CD4-positive, alpha-beta T cell treated with Interleukin-17A for 1 hour (primary cell): ENCODE measurements around the gene VAV2.
"Not testable (repeated sequence)": the region's sequence is repeated elsewhere in the genome, so short reads cannot be mapped to it uniquely, and the experiment has no call there.

Experiments
- DNase-seq: peaks from one replicate; pipeline ENCODE4 v3.0.0-alpha.2; 2020

Gene VAV2

DNA sequence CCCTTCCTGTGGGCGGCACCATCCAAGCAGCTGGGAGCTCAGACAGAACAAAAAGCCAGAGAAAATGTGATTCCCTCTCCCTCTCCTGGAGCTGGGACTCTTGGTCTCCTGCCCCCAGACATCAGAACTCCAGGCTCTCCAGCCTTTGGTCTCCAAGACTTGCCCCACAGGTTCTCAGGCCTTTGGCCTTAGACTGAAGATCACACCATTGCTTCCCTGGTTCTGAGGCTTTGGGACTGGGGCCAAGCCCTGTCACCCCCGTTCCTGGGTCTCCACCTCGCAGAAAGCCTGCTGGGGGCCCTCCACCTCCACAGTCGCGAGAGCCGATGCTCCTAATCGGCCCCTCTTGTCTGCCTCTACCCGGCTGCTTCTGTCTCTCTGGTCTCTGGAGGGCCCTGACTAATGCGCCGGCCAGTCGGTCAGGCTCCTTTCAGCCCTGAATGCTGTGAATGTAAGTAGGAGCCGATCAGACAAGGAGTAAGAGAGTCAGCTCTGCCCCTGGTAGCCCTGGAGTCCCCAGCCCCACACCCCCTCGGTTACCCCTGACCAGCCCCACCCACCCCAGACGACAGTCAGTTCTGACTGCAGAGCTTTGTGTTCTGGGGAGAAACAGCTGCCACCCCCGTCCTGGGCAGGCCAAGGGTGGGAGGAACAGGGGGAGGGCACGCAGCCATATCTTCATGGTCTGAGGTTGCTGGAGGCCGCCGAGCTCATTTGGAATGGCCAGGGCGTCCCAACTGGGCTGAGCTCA lies 57.5 kb downstream of the VAV2 start:
- DNase-seq, result no peak

DNA sequence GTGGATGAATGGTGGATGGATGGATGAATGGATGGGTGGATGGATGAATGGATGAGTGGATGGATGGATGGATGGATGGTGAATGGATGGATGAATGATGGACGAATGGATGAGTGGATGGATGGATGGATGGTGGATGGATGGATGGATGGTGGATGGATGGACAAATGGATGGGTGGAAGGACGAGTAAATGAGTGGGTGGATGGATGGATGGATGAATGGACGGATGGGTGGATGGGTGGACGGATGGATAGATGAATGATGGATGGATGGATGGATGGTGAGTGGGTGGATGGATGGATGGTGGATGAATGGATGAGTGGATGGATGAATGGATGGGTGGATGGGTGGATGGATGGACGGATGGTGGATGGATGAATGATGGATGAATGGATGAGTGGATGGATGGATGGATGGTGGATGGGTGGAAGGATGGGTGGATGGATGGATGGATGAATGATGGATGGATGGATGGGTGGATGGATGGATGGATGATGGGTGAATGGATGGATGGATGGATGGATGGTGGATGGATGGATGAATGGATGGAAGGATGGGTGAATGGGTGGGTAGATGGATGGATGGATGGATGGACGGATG lies 58.6 kb downstream of the VAV2 start:
- no peak for DNase-seq

DNA sequence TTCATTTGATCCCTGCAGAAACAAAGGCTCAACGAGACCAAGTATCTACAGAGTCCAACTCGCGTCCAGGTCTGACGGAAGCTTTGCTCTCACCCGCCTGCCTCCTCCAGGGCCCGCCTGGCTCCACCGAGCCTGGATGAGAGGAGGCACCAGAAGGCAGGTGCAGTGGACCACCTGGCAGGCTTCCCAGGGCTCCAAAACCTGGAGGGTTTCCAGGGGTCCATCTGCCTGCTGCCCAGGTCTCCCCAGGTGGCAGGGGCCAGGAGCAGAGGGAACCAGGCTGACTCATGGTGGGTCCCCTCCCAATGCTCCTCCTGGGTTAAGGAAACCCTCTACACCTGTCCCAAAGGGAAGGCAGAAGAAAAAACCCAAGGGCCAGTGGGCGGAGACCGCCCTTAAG lies 59.5 kb downstream of the VAV2 start:
- no peak for DNase-seq

GRCh38 chr9:133932181-133932580 lies 59.9 kb downstream of the VAV2 start:
- no peak for DNase-seq

GRCh38 chr9:133930682-133931485 lies 61.2 kb downstream of the VAV2 start:
- DNase-seq, result no peak

- no peak for DNase-seq
Measured at GRCh38 chr9:133930046-133930681, 62.0 kb downstream of the VAV2 start.

DNA sequence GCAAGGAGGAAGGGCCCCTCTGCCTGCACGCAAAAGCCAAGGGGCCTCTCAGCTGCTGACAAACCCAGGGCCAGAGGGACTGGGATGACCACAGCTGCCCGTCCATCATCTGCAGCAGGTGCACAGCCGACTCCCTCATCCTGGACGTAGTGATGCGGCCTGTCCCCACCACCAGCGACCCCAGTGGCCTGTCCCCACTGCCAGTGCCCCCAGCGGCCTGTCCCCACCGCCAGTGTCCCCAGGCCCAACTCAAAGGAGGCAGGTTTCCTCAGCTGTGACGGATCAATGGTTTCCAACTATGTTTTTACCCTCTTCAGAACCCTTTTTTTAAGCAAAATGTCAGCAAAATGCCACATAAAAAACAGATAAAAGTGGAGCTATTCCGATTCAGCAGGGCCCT lies 62.5 kb downstream of the VAV2 start:
- no peak for DNase-seq

DNA sequence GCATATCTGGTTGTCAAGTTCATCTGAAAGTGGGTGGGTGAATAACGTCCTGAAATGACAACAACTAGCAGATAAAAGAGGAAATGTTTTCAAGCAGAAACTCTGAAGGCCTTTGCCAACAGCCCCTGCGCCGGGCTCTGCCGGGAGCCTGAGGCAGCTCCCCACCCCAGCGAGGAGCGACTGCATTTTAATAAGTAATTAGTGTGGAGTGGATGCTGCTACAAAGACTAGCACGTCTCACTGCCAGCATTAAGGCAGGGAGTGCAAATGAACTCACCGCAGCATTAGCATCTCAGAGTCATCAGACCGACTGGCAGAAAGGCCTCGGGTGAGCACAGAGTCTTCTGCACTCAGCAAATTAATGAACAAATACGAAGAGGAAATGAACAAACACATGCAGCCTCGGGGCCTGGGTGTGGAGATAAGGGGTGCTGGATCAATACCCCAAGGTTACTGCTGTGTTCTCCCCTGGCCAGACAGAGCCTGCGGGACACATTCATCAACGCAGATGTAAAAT lies 63.8 kb downstream of the VAV2 start:
- no peak for DNase-seq

DNA sequence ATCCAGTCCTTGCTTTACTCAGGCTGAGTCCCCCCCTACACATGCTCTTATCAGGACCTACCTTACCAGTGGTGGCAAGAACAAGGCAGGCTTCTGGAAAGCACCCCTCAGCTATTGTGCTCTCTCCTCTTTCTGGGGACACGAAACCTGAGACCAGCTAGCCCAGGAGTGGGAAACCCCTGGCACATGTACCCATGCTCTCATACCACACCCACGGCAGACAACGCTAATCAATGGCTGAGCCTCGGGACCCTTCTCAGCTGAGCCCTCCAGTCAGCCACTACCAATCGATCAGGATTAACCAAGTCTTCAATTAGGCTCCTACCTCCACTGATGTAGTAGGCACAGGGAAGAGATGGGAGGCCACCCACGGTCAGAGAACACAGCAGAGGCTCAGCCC lies 65.1 kb downstream of the VAV2 start:
- DNase-seq, result no peak

GRCh38 chr9:133926165-133926856 lies 65.8 kb downstream of the VAV2 start:
- no peak for DNase-seq

- no peak for DNase-seq
Measured at GRCh38 chr9:133924453-133924852, 67.7 kb downstream of the VAV2 start.

DNA sequence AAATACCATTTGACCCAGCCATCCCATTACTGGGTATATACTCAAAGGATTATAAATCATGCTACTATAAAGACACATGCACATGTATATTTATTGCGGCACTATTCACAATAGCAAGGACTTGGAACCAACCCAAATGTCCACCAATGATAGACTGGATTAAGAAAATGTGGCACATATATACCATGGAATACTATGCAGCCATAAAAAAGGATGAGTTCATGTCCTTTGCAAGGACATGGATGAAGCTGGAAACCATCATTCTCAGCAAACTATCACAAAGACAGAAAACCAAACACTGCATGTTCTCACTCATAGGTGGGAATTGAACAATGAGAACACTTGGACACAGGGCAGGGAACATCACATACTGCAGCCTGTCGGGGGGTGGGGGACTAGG lies 68.5 kb downstream of the VAV2 start:
- not testable (repeated sequence) for DNase-seq

DNA sequence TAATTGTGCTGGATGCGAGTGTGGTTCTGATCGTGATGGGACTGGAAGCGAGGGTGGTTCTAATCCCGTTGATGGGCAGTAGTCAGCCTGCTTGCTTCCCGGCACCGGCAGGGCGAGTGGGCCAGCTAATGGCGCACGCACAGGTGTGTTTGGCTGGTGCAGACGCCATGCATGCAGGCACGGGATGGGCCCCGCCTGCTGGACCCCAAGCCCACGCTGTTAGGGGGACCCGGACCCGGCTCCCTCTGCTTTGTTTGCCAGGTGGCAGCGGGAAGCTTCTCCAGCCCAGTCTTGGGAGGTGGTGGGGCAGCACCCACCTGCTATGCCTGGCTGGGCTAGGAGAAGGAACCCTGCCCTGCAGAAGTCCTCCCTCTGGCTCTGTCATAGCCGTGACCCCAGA lies 70.3 kb downstream of the VAV2 start:
- no peak for DNase-seq

DNA sequence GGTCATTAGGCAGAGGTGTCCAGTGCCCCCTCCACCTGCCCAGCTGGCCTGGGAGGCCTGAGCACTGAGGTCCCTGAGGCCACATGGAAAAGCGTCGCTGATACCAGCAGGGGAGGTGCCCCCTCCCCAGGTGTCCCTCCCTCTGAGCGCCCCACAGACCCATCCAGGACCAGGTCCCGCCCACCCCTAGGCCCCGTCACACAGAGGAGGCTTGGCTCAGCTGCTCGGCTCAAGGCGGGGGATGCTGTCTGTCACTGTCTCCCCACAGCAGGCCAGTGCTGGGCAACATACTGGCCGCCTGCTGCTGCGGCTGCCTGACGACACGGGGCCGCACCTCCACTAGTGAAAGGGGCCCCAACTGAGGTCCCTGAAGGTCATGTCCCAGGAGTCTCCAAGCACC lies 71.7 kb downstream of the VAV2 start:
- DNase-seq, result no peak

DNA sequence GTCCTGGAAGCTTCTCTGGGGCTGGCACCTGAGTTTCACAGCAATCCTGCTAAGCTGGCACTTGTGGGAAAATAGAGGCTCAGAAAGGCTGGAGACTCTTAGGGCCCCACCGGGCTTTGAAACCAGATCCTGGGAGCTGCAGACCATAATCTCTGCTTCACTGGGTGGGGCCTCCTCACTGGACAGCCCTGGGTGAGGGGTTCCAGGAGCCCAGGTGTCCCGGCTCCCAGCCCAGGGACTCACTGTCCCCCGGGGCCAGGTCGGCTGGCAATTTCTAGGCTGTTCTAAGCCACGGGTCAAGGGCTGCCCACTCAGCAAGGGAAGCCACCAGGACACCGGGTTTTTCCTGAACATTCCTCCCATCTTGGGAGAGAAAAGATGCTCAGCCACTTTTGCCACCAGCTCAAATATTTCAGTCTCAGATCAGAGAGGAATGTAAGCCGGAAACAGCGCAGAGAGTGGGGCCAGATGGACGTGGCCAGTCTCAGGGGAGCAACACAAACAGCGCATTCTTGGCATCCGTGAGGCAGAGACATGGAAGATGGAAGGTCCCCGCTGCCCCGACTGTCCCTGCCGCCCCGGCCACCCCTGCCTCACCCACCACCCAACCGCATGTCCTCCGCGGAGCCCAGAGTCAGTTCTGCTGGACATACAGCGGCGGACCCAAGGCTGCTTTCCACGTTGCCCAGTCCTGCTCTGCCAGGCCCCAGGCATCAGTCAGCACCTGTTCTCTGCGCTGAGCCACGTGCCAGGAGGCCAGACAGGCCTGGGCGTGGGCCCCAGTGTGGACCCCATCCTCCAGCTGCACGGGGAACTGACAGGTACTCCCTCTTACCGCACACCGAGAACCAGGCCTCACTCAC lies 72.6 kb downstream of the VAV2 start:
- DNase-seq, result no peak

- DNase-seq, result no peak
Measured at GRCh38 chr9:133918111-133918813, 73.9 kb downstream of the VAV2 start.

DNA sequence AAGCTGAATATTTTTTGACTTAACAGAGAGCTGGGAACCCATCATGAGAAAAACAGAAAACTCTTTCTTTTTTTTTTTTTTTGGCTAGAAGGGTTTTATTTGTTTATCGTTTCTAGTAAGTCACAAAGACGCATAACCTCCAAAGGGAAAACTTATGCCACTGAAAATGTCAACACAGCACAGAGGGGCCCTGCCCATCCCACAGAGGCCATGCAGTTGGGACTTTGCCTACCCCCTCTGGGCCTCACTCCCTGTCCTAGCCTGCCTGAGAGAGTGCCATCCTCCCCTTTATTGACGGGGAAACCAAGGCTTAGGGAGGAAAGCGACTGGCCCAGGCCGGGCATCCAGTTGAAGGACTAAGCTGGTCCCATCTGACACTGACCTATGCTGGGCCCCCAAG lies 74.7 kb downstream of the VAV2 start:
- DNase-seq, result no peak

DNA sequence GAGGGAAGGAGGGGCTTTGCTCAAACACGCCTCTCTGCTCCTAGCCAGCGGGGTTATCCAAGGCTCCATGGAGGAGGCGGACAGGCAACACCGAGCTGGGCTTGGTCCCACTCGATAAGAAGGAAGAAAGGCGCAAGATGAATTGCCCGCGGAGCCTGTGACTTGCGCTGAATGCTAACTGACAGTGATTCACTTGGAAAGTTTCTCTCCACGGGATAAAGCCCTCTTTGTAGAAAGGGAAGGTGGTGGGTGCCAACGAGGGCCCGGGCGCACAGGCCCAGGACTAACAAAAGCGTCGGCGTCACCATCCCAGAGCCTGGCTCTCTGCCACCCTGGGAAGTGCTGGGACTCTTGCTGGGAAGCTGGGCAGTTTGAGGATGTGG lies 76.0 kb downstream of the VAV2 start:
- DNase-seq, result no peak

GRCh38 chr9:133915534-133916158 lies 76.5 kb downstream of the VAV2 start:
- no peak for DNase-seq
